ENCODE measurements around the gene CITED2. TPM values are rescaled to one million over a fixed set of nuclear protein-coding genes. Genes with fewer than 3 reads are reported as not detected.

Gene CITED2
- total RNA-seq, 1 experiment from 2014 or later: 110 TPM

DNA sequence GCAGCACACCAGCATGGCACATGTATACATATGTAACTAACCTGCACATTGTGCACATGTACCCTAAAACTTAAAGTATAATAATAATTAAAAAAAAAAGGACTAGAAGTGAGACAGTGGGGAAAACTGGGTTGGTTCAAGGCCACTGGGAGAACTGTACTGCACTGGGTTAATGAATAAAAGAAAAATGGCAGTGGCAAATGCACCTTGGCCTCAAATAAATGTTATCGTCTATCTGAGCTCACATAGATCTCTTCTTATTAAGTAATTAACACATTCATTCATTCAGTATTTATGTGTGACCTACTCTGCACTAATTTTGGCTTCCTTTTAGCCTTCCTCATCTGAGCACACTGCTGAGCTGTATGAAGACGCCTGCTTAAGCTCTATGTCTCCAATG is 17.5 kb downstream of the CITED2 start:
- no peaks in the 10 kb centered on the region for H3K79me1 ChIP-seq (ENCODE audit: insufficient read depth, low read depth, low read length, poor library complexity, severe bottlenecking)
- H2AFZ ChIP-seq (ENCODE audit: low read length): no peak overlapping the region
- H3K4ac ChIP-seq (ENCODE audit: low read depth, low read length): no peak overlapping the region
- H4K20me1 ChIP-seq (ENCODE audit: control insufficient read depth, insufficient read depth, insufficient read length): no peaks in the 10 kb centered on the region
- no peak overlapping the region for H2BK20ac ChIP-seq (ENCODE audit: low read depth, low read length, poor library complexity, severe bottlenecking)
- no peak overlapping the region for H3K27ac ChIP-seq (ENCODE audit: insufficient read length, low read depth, low read length)
- no peak overlapping the region for H2BK120ac ChIP-seq (ENCODE audit: low read depth, low read length, poor library complexity, severe bottlenecking)
- H2BK12ac ChIP-seq (ENCODE audit: insufficient read length, low read depth, low read length): no peak overlapping the region
- peaks cover 0 to 12% (median 1%) of the 10 kb centered on the region in 3 experiments; a peak in 2 of 7 replicates for H3K36me3 Mint-ChIP-seq (ENCODE audit: insufficient read depth in 1 of 3, low read depth in 3 of 3)
- H3K27me3 ChIP-seq (ENCODE audit: insufficient read depth, low read length): no peaks in the 10 kb centered on the region
- H4K91ac ChIP-seq (ENCODE audit: insufficient read length, low read depth, low read length): no peak overlapping the region
- H3K23me2 ChIP-seq (ENCODE audit: insufficient read length, low read depth, low read length, poor library complexity, severe bottlenecking): no peaks in the 10 kb centered on the region
- H3K9ac ChIP-seq (ENCODE audit: extremely low read depth, insufficient read length, low read length): no peak overlapping the region
- no peak overlapping the region for H3K56ac ChIP-seq (ENCODE audit: insufficient read length, low read depth, low read length)
- H4K8ac ChIP-seq (replicated peaks; ENCODE audit: insufficient read length, low read depth, low read length): no peak overlapping the region
- H3K27me3 Mint-ChIP-seq (ENCODE audit: low read depth): no peaks in the 10 kb centered on the region
- no peak overlapping the region for H2AK5ac ChIP-seq (ENCODE audit: insufficient read length, low read length)
- H3K4me2 ChIP-seq (ENCODE audit: insufficient read depth, insufficient read length, low read length): no peak overlapping the region
- H2BK15ac ChIP-seq (ENCODE audit: low read depth, low read length): no peak overlapping the region
- no CpG with 5 or more reads among the region's 2 CpGs for WGBS (ENCODE audit: extremely low coverage, insufficient read length, low lambda C conversion rate)
- no peak overlapping the region for H3K18ac ChIP-seq (ENCODE audit: insufficient read length, low read depth, low read length)
- no peaks in the 10 kb centered on the region for H3K9me3 ChIP-seq (ENCODE audit: control insufficient read depth, low read depth, low read length)
- no peak overlapping the region for H3K14ac ChIP-seq (ENCODE audit: insufficient read depth, low read length)
- TF ChIP-seq, protein P1, sequence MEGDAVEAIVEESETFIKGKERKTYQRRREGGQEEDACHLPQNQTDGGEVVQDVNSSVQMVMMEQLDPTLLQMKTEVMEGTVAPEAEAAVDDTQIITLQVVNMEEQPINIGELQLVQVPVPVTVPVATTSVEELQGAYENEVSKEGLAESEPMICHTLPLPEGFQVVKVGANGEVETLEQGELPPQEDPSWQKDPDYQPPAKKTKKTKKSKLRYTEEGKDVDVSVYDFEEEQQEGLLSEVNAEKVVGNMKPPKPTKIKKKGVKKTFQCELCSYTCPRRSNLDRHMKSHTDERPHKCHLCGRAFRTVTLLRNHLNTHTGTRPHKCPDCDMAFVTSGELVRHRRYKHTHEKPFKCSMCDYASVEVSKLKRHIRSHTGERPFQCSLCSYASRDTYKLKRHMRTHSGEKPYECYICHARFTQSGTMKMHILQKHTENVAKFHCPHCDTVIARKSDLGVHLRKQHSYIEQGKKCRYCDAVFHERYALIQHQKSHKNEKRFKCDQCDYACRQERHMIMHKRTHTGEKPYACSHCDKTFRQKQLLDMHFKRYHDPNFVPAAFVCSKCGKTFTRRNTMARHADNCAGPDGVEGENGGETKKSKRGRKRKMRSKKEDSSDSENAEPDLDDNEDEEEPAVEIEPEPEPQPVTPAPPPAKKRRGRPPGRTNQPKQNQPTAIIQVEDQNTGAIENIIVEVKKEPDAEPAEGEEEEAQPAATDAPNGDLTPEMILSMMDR (conservative IDR thresholded peaks at IDR 0.05): no peak
- no peaks in the 10 kb centered on the region for H3K4me1 ChIP-seq (ENCODE audit: insufficient read depth, low read length)
- no peak overlapping the region for H3T11ph ChIP-seq (ENCODE audit: low read length)
- H3K4me1 Mint-ChIP-seq: 0 out of 4 replicates have a peak, but pooled peaks cover 0 to 4% of the 10 kb centered on the region in 2 experiments
- H3K79me2 ChIP-seq (ENCODE audit: insufficient read depth, low read length): no peaks in the 10 kb centered on the region
- DNase-seq: no peak
- no peak overlapping the region for H3K4me3 Mint-ChIP-seq
- H4K5ac ChIP-seq (ENCODE audit: insufficient read length, low read depth, low read length): no peak overlapping the region
- no peaks in the 10 kb centered on the region; a peak in 1 of 5 replicates for H3K9me3 Mint-ChIP-seq
- H2BK5ac ChIP-seq (ENCODE audit: insufficient read length, low read length): no peak overlapping the region
- no peak overlapping the region for H3K27ac Mint-ChIP-seq
- no peak overlapping the region for H3K23ac ChIP-seq (ENCODE audit: insufficient read length, low read depth, low read length)
